ENCODE measurements around the gene UBAC1.
"Not testable (repeated sequence)": the region's sequence is repeated elsewhere in the genome, so short reads cannot be mapped to it uniquely, and the experiment has no call there.

UBAC1 gene

GRCh38 chr9:135978642-135979546 lies 17.7 kb upstream of the UBAC1 start:
- no peak for DNase-seq (ENCODE audit: low spot score)

- no peak for DNase-seq (ENCODE audit: low spot score)
Measured at GRCh38 chr9:135976944-135977343, 15.8 kb upstream of the UBAC1 start.

- DNase-seq (ENCODE audit: low spot score), result no peak
Measured at GRCh38 chr9:135976531-135976930, 15.4 kb upstream of the UBAC1 start.

- no peak for DNase-seq (ENCODE audit: low spot score)
Measured at GRCh38 chr9:135975834-135976233, 14.7 kb upstream of the UBAC1 start.

- no peak for DNase-seq (ENCODE audit: low spot score)
Measured at GRCh38 chr9:135974220-135974573, 13.0 kb upstream of the UBAC1 start.

GRCh38 chr9:135973277-135974219 lies 12.4 kb upstream of the UBAC1 start:
- DNase-seq (ENCODE audit: low spot score), result no peak

- no peak for DNase-seq (ENCODE audit: low spot score)
Measured at GRCh38 chr9:135971892-135972291, 10.7 kb upstream of the UBAC1 start.

GRCh38 chr9:135971111-135971766 lies 10.1 kb upstream of the UBAC1 start:
- DNase-seq (ENCODE audit: low spot score), result no peak

- no peak for DNase-seq (ENCODE audit: low spot score)
Measured at GRCh38 chr9:135970128-135970815, 9.1 kb upstream of the UBAC1 start.

- DNase-seq (ENCODE audit: low spot score), result no peak
Measured at GRCh38 chr9:135969064-135969683, 8.0 kb upstream of the UBAC1 start.

GRCh38 chr9:135968601-135969000 lies 7.4 kb upstream of the UBAC1 start:
- no peak for DNase-seq (ENCODE audit: low spot score)

- DNase-seq (ENCODE audit: low spot score), result no peak
Measured at GRCh38 chr9:135968083-135968476, 6.9 kb upstream of the UBAC1 start.

GRCh38 chr9:135966916-135967260 lies 5.7 kb upstream of the UBAC1 start:
- not testable (repeated sequence) for DNase-seq (ENCODE audit: low spot score)

- DNase-seq (ENCODE audit: low spot score), result no peak
Measured at GRCh38 chr9:135965124-135965756, 4.1 kb upstream of the UBAC1 start.

GRCh38 chr9:135963938-135964337 lies 2.8 kb upstream of the UBAC1 start:
- DNase-seq (ENCODE audit: low spot score), result no peak

- DNase-seq (ENCODE audit: low spot score), result no peak
Measured at GRCh38 chr9:135963338-135963737, 2.2 kb upstream of the UBAC1 start.

GRCh38 chr9:135962696-135963307 lies 1.6 kb upstream of the UBAC1 start:
- no peak for DNase-seq (ENCODE audit: low spot score)

GRCh38 chr9:135961811-135962695 lies 880 bp upstream of the UBAC1 start:
- DNase-seq (ENCODE audit: low spot score), result no peak
